NCI-H2196 (cell line): Measurements from ENCODE around the gene AP2A1.

Experiments
- DNase-seq: peaks from one replicate; lab custom pipeline; 2025; ENCODE audit not compliant: unreplicated experiment; lab: John Stamatoyannopoulos, UW

AP2A1 gene

DNA sequence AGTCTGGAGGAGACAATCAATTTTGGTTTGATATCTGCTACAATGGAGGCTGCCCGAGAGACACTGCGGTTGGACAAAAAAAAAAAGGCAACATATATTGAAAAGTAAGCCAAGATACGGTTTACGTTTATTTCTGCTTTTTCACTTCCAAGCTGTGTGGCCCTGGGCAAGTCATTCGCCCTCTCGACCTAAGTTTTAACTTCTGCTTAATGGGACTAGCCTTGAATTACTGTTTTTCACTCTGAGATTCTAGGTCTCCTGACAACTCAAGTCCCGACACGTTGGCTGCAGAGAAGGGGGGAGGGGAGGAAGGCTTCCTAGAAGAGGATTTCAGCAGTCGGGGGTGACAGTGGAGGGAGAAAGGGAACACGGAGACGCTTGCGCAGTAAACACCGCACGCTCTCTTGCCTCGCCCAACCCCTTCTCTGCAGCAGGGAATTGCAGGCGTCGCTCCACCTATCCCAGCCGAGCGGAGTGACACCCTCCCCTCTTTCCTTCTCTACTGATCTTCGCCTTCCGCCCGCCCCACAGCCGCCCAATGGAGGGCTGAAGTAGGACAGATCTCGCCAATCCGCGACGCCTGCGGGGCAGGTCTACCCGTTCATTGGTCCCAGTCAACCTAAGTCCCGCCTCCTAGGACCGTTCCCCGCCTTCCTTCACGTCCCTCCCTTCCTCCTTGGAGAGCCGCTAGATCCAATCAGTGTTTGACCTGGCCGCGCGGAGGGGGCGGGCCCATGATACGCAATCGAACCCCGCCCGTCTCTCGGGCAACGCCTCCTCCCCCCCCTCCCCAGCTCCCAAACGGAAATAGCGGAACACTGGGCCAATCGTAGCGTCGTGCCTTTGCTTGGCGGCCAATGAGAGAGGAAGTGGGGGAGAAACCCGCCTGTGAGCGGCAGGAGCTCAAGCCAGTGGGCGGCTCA is 533 bp upstream of the AP2A1 start:
- peak; percentile 100 for DNase-seq

DNA sequence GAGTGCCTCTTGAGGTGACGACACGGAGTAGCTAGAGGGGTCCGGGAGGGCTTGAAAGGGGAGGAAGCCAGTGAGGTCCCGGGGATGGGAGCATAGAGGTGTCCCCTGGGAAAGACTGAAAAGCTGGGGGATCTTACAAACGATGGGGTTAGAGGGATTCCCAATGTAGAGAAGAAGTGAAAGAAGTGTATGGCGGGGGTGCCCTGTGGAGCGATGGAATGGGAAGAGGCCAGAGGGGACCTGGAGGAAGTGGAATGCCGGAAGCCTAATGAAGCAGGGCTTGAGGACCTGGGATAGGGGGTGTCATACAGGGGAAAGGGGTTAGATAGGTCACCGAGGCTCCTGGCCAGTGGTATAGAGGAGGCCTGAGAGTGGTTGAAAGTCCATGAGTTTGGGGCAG is 580 bp downstream of the AP2A1 start:
- DNase-seq = no peak

DNA sequence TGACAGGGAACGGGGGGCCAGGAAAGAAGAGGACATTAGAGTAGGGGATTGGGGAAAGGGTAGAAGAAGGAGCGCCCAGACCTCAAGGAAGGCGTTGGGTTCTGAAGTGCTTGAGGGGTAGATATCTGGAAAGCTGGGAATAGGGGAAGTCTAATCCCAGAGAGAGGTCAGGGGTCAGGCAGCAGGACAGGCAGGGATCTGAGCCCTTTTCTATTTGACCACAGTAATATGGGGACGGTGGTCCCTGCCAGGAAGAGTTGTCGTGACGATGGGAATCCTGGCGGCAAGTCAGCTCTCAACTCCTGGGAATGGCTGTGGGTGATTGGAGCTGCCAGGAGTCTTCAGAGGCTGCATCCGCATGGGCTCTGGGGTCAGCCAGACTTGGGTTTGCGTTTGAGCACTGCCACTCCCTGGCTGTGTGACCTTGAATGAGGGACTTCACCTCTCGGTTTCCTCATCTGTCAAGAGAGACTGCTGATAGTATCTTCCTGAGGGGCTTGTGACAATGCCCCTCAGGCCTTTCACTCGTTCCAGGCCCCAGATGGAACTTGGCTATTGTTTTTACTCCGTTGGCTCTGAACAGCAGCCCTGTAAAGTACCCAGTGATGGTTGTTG is 1.3 kb downstream of the AP2A1 start:
- DNase-seq = no peak

DNA sequence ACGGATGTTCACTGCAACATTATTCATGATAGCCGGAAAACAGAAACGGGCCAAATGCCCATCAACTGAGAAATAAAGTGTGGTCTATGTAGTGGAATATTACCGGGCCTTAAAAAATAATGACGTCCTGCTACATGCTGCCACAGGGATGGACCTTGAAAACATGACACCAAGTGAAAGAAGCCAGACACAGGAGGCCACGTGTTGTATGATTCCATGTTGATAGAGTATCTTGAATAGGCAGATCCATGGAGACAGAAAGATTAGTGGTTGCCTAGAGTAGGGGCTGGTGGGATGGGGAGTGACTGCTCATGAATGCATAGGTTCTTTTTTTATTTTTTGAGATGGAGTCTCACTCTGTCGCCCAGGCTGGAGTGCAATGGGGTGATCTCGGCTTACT is 3.7 kb downstream of the AP2A1 start:
- DNase-seq = no peak

DNA sequence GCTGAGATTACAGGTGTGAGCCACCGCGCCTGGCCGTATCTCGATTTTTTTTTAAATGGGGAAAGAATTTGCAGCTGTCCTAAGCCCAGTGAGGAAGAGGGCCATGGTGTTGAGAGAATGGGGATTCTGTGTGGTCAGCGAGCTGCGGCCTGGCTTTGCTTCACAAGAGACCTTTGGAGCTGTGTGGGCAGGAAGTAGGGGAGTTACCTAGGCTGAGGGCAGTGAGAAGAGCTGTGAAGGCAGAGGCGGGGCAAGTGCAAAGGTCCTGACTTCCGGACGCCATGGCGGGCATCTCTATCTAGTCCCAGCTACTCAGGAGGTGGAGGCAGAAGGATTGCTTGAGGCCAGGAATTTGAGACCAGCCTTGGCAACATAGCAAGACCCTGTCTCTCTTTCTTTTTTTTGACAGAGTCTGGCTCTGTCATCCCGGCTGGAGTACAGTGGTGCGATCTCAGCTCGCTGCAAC is 4.9 kb downstream of the AP2A1 start:
- DNase-seq = no peak

DNA sequence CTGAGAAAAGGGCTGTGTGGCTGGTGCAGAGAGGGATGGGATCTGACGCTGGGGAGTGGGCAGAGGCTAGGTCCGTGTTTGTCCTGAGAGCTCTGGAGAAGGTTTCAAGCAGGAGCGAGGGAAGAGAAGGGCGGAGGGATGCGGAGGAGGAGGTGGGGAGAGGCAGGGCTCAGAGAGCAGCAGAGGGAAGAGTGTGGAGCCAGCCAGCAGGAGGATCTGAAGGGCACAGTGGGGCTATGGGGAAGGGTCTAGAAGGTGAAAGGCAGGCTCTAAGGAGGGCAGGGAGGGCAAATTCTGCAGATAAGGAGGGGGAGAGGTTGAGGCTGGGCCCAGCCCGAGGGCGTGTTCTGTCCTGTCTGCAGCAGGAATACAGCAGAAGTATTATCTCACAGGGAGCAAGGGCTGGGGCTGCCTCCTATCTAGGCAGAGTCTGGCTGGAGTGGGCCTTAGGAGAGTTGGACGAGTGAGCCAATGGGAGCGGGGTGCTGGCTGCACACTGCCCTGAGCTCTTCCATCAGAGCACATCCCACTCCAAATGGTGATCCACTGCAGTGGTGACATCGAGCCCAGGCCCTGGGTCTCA is 6.1 kb downstream of the AP2A1 start:
- DNase-seq = no peak

DNA sequence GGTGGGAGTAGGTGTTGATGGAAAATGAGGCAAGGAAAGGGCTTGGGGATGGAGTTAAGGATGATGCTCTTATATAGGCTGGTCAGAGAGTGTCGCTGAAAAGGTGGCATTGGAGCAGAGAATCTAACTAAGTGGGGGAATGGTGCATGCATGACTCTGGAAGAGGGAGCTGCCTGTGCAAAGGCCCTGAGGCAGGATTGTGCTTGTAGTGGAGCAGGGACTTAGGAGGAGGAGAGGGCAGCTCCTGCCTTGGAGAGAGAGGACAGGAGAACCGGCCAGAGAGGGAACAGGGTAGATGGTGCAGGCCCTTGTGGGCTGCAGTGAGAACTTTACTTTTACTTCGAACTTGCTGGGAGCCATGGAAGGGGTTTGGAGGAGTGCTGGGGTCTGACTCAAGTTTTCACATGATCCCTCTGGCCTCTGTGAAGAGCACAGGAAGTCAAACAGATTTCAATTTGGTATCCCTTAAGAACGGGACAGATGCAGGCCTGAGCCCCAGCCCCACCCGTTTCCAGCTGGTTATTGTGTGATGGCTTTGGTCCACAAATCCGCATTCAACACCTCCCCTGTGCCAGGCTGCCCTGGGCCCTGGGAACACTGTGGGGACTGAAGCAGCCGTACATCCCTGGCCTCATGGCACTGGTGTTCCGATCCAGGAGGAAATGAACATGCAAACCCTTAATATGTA is 7.0 kb downstream of the AP2A1 start:
- no peak for DNase-seq

DNA sequence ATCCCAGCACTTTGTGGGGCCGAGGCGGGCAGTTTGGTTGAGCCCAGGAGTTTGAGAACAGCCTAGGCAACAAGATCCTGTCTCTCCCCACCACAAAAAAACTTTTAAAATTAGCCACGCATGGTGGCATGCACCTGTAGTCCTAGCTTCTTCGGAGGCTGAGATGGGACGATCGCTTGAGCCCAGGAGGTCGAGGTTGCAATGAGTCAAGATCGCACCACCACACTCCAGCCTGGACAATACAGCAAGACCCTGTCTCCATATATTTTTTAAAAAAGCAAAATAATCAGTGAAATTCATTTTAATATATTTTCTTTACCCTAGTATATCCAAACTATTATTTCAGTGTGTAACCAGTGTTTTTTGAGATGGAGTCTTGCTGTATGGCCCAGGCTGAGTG is 8.2 kb downstream of the AP2A1 start:
- no peak for DNase-seq

DNA sequence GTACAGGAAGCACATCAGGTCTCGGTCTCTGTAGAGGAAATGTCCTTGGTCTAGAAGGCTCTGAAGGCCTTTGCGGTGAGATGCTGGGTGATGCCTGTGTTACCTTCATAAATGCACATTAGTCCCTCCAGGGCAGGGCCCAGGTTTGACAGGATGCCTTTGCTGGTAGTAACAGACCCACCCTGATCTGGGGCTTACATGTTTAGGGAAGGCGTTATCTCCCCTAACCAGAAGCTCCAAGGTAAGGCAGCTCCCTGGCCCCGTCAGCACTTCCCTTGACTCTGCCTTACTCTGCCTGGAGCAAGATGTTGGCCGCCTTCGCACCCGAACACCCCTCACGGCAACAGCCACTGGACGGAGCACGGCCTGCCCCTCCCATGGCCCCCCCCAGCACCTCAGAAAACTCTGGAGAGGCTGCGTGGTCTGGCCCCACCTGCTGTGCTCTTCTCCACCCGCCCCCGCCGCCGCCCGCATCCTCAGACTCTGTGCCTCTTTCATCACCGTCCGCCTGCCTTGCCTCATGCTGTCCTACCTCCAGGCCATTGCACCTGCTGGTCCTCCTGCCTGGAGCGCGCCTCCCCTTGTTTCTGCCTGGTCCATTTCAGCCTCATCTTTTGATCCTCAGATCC is 9.1 kb downstream of the AP2A1 start:
- DNase-seq = no peak

DNA sequence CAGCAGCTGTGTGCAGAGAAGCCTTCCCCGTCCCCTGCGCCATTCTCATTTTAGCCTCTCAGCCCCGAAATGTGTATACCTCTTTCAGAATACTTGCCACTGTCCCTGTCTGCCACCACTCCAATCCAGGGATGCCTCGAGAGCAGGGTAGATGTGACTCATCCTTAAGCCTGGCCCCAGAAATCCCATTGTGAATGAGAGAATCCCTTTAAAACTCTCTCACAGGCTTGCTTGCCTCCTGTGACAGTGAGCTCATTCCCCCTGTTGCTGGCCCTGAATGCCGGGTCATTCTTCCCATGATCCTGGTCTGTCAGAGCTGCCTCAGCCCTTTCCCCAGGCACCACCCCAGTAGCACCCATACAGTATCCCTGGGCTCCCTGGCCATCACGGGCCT is 9.6 kb downstream of the AP2A1 start:
- no peak for DNase-seq

DNA sequence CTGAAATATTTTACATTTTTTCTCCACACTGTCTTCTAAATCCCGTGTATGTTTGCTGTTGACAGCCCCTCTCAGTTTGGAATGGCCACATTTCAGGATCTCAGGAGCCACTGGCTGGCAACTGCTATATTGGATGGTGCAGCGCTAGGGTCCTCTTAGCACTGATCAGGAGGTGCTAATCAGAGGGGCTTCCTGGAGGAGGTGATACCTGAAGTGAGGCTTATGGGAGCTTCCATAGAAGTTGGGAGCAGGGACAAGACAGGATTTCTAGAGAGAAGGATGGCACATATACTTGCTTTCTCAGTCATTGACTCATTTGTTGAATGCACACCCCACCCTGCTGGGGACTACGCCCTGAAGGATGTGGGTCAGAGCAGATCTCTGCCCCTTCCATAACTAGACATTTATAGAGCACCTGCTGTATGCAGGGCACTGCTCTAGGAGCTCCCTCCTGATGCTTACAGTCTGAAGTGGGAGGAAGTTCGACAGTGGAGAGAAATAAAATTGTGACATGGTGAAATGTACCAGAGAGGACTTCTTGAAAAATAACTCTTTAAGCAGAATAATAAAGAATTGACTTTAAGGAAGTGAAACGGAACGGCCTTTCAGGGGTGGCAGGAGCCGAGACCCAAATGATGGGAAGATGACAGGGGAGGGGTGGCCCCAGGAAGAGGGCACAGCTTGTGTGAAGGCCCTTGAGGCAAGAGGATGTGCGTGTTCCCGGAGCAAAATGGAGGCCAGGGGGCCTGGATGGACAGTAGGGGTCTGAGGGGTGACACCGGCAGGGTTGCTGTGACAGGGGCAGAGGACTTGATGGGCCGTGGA is 13.1 kb downstream of the AP2A1 start:
- DNase-seq = no peak

DNA sequence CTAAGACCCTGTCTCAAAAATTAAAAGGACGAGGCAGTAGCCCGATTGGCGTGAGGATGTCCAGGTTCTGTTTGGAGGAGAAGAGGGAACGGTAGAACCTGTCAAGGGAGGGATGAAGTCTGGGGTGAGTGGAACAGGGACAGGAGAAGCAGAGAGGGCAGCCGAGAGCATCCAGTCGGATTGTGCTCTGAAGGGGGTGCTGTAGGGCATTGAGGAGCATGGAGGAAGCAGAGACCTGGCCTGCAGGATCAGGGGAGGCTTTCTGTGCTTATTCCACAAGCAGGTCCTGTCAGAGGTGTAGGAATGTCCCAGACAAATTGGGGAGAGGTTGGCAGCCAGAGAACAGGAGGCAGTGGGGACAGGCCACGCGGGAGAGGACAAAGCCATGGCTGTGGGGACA is 14.1 kb downstream of the AP2A1 start:
- DNase-seq = no peak

DNA sequence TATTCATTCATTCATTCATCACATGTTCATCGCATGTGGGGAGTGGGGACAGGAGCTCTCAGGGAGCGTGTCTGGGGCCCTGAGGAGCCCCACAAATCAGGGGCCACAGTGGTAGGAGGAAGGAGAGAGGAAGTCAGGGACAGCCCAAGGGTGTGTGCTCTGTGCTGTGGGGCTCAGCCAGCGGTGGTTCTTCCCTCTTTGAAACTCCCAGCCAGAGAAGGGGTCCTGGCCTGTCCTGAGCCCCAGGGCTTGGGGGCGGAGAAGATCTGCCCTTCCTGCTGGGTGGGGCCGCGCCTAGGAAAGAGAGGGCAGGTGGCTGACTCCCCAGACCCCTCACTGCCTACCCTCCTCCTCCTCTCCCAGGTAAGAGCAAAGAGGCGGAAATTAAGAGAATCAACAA is 14.6 kb downstream of the AP2A1 start:
- no peak for DNase-seq

DNA sequence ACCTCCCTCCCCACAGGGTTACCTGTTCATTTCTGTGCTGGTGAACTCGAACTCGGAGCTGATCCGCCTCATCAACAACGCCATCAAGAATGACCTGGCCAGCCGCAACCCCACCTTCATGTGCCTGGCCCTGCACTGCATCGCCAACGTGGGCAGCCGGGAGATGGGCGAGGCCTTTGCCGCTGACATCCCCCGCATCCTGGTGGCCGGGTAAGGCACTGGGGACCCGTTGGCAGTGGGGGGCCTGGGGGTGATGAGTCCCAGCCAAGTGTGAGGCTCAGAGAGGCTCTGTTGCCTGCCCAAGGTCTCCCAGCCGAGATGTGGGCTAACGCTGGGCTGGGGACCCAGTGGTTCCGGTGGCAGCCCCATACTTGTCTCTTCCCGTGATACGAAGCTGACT is 15.7 kb downstream of the AP2A1 start:
- DNase-seq = no peak

DNA sequence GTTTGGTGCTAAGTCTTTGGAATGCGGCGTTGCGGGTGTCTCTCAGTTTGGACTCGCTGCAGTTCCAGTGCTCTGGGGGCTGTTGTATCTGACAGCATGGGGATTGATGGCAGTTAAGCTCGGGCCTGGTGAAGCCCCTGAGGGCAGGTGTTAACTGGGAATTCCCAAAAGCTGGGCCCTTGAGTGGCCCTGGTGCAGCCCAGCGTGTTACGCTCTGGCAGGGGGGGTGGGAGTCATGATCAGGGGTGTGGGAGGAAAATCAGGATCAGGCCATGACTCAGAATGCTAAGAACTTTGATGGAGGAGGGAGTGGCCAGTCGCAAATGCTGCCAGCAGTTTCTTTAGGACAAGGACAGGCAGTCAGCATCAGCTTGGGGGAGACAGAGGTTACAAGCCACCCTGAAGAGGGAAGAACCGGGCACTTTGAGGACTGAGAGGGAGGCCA is 19.6 kb downstream of the AP2A1 start:
- no peak for DNase-seq

DNA sequence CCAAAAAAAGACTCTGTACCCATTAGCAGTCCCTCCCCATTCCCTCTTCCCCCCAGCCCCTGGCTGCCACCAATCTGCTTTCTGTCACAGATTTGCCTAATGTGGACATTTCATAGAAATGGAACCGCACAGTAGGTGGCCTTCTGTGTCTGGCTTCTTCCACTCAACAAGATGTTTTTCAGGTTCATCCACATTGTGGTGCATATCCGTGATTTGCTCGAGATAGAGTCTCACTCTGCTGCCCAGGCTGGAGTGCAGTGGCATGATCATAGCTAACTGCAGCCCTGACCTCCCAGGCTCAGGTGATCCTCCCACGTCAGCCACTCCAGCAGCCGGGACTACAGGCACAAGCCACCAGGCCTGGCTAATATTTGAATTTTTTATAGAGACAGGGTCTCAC is 20.9 kb downstream of the AP2A1 start:
- no peak for DNase-seq

DNA sequence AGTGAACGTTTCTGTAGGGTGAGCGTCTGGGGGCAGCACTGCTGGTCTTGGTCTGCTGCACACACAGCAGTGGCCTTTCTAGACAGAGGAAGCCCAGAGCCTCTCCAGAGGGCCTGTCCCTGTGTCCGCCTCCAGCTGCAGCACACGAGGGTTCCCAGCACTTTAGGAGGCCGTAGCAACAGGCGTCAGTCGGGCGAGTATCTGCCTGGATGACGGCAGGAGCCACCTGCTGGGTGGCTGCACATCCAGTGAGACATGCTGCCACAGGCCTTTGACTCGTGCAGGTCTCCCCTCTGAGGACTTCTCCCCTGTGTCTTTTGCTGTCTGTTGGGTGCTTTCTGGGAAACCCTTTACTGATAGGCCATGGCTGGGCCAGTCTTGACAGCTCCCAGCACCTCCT is 22.1 kb downstream of the AP2A1 start:
- DNase-seq = no peak

DNA sequence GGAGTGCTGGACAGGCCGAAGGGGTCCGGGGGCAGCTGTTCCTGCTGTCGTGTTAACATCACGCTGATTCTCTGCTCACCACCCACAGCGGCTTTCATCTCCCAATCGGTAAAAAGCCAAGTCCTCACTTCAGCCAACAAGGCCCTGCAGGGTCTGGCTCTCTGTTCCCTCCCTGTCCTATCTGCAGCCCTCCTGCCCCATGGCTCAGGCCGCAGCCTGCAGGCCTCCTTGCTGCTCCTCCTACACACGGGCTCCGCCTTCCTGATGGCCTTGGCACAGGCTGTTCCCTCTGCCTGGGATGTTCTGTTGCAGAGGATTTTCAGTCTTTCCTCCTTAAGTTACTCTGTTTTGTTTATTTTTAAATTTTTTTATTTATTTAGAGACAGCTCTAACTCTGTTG is 24.1 kb downstream of the AP2A1 start:
- no peak for DNase-seq

DNA sequence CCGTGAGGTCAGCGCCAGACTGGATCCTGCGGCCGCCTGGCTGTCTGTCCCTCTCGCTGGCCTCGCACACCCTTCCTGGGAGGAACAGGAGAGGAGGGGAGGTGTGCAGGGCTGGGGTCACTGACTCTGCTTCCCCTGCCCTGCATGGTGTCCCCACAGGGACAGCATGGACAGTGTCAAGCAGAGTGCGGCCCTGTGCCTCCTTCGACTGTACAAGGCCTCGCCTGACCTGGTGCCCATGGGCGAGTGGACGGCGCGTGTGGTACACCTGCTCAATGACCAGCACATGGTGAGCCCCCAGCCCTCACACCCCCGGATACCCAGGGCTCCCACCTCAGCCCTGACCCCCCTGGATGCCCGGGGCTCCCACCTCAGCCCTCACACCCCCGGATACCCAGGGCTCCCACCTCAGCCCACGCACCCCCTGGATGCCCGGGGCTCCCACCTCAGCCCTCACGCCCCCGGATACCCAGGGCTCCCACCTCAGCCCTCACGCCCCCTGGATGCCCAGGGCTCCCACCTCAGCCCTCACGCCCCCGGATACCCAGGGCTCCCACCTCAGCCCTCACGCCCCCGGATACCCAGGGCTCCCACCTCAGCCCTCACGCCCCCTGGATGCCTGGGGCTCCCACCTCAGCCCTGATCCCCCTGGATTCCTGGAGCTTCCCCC is 25.1 kb downstream of the AP2A1 start:
- DNase-seq = no peak
